22Rv1 (cell line): ENCODE results near the gene ZCWPW1.

Experiments
- ZFX ChIP-seq: fragments of 450-650 bp; IDR thresholded peaks from 2 replicates; pipeline ENCODE4 v1.6.1; 2017; ENCODE audit warnings: antibody characterized with exemption, borderline replicate concordance
- TF ChIP-seq, protein P1 (sequence below): fragments of 450-650 bp; IDR thresholded peaks from 2 replicates; pipeline ENCODE4 v1.5.1; 2017; ENCODE audit warnings: mild to moderate bottlenecking

DNA sequence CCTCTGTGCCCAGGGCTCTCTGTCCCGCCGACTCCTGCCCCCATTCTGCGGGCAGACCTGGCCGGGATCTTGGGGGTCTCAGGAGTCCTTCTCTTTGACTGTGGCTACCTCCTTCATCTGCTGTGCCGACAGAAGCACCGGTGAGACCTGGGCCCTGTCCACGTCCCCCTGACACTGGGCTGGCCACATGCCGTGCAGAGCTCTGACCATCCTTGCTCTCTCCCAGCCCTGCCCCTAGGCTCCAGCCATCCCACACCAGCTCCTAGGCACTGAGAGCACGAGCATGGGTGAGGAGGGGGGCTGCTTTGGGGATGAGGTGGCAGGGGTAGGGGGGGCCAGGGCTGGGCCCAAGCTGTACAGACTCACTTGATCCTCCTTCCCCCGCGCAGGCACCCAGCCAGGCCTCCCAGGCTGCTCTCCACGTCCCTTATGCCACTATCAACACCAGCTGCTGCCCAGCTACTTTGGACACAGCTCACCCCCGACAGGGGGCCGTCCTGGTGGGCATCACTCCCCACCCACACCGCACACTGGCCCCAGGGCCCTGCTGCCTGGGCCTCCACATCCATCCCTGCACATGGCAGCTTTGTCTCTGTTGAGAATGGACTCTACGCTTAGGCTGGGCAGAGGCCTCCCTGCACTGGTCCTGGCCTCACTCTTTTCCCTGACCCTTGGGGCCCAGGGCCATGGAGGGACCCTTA is 75.4 kb downstream of the ZCWPW1 start:
- TF ChIP-seq, protein P1, sequence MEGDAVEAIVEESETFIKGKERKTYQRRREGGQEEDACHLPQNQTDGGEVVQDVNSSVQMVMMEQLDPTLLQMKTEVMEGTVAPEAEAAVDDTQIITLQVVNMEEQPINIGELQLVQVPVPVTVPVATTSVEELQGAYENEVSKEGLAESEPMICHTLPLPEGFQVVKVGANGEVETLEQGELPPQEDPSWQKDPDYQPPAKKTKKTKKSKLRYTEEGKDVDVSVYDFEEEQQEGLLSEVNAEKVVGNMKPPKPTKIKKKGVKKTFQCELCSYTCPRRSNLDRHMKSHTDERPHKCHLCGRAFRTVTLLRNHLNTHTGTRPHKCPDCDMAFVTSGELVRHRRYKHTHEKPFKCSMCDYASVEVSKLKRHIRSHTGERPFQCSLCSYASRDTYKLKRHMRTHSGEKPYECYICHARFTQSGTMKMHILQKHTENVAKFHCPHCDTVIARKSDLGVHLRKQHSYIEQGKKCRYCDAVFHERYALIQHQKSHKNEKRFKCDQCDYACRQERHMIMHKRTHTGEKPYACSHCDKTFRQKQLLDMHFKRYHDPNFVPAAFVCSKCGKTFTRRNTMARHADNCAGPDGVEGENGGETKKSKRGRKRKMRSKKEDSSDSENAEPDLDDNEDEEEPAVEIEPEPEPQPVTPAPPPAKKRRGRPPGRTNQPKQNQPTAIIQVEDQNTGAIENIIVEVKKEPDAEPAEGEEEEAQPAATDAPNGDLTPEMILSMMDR, result no peak
- no peak for TF ChIP-seq ZFX
